ENCODE results near the gene TELO2.
A peak's percentile ranks its signal among the peaks of the same experiment; 100 is the strongest.

Gene TELO2

GRCh38 chr16:1533443-1533951 is 40.3 kb downstream of the TELO2 start, which contains the start of gene TMEM204:
Gene TMEM204 (plus strand): TSS chr16:1533666. CDS start chr16:1534276, 610 bp downstream.
- FAIRE-seq = no peak

GRCh38 chr16:1534021-1535020 is 41.2 kb downstream of the TELO2 start:
- DNase-seq (ENCODE audit: insufficient read length, low spot score) = no peak
- no peak for FAIRE-seq

More at GRCh38 chr16:1533443-1533951, 40.3 kb downstream of the TELO2 start, which contains the start of gene TMEM204:
- DNase-seq (ENCODE audit: insufficient read length, low spot score) = peak; percentile 60

GRCh38 chr16:1535391-1536291 is 42.5 kb downstream of the TELO2 start:
- DNase-seq (ENCODE audit: insufficient read length, low spot score) (no peak), FAIRE-seq (no peak)

GRCh38 chr16:1536601-1537000 is 43.4 kb downstream of the TELO2 start:
- no peak for FAIRE-seq
- no peak for DNase-seq (ENCODE audit: insufficient read length, low spot score)

GRCh38 chr16:1537138-1537577 is 44.0 kb downstream of the TELO2 start:
- no peak for DNase-seq (ENCODE audit: insufficient read length, low spot score)
- no peak for FAIRE-seq

GRCh38 chr16:1537763-1538289 is 44.7 kb downstream of the TELO2 start:
- no peak for FAIRE-seq
- no peak for DNase-seq (ENCODE audit: insufficient read length, low spot score)

- FAIRE-seq = no peak
- DNase-seq (ENCODE audit: insufficient read length, low spot score) = no peak
Observed at GRCh38 chr16:1538804-1539520, 45.8 kb downstream of the TELO2 start.

GRCh38 chr16:1539720-1540555 is 46.8 kb downstream of the TELO2 start:
- FAIRE-seq (no peak), DNase-seq (ENCODE audit: insufficient read length, low spot score) (no peak)

- DNase-seq (ENCODE audit: insufficient read length, low spot score) (no peak), FAIRE-seq (no peak)
Observed at GRCh38 chr16:1540556-1540855, 47.3 kb downstream of the TELO2 start.

- no peak for FAIRE-seq
- no peak for DNase-seq (ENCODE audit: insufficient read length, low spot score)
Observed at GRCh38 chr16:1541293-1542165, 48.4 kb downstream of the TELO2 start.

GRCh38 chr16:1542166-1542500 is 49.0 kb downstream of the TELO2 start:
- DNase-seq (ENCODE audit: insufficient read length, low spot score) (no peak), FAIRE-seq (no peak)

- no peak for DNase-seq (ENCODE audit: insufficient read length, low spot score)
- FAIRE-seq = no peak
Observed at GRCh38 chr16:1542533-1542932, 49.4 kb downstream of the TELO2 start.

- FAIRE-seq (peak; percentile 82), DNase-seq (ENCODE audit: insufficient read length, low spot score) (peak; percentile 67)
Observed at GRCh38 chr16:1543085-1543896, 50.1 kb downstream of the TELO2 start.

GRCh38 chr16:1545044-1546040 is 52.2 kb downstream of the TELO2 start:
- no peak for DNase-seq (ENCODE audit: insufficient read length, low spot score)
- FAIRE-seq = peak; percentile 66

GRCh38 chr16:1546430-1546829 is 53.3 kb downstream of the TELO2 start:
- no peak for FAIRE-seq
- no peak for DNase-seq (ENCODE audit: insufficient read length, low spot score)

GRCh38 chr16:1548233-1548632 is 55.1 kb downstream of the TELO2 start:
- DNase-seq (ENCODE audit: insufficient read length, low spot score) (no peak), FAIRE-seq (no peak)

Measured in GM19239 (cell line).